ENCODE data around the gene MAP3K12.

DNA sequence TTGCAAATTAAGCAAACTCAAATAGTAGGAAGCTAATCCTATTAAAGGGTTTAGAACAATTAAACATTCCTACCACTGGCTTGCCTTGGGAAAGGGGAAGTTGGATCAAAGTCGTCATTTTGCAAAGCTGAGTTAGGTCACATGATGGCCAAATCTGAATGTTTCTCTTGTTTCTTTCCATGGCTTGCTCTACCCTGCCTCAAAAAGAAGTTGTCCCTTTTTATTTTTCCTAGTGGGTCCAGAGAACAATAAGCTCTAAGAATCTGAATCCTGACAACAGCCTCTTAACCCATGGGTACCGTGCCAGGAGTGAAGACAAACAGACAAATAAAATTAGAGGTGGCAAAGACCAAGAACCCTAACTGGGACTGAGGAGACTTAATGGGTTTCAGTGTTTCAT lies 34.2 kb upstream of the MAP3K12 start:
- TF ChIP-seq, protein P1, sequence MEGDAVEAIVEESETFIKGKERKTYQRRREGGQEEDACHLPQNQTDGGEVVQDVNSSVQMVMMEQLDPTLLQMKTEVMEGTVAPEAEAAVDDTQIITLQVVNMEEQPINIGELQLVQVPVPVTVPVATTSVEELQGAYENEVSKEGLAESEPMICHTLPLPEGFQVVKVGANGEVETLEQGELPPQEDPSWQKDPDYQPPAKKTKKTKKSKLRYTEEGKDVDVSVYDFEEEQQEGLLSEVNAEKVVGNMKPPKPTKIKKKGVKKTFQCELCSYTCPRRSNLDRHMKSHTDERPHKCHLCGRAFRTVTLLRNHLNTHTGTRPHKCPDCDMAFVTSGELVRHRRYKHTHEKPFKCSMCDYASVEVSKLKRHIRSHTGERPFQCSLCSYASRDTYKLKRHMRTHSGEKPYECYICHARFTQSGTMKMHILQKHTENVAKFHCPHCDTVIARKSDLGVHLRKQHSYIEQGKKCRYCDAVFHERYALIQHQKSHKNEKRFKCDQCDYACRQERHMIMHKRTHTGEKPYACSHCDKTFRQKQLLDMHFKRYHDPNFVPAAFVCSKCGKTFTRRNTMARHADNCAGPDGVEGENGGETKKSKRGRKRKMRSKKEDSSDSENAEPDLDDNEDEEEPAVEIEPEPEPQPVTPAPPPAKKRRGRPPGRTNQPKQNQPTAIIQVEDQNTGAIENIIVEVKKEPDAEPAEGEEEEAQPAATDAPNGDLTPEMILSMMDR (conservative IDR thresholded peaks at IDR 0.05; ENCODE audit: low read depth in 2 of 2), result no peak
- TF ChIP-seq NANOG (IDR thresholded peaks at IDR 0.05; ENCODE audit: borderline replicate concordance) (no peak), JUNB (IDR thresholded peaks at IDR 0.05; ENCODE audit: unreplicated experiment) (no peak), POLR2AphosphoS5 (IDR thresholded peaks at IDR 0.05; ENCODE audit: low read depth) (no peak), CREB1 (CRISPR knock-in tag; IDR thresholded peaks at IDR 0.05; ENCODE audit: low read depth) (no peak), EZH2phosphoT487 (IDR thresholded peaks at IDR 0.05; ENCODE audit: unreplicated experiment) (no peak), EZH2 (IDR thresholded peaks at IDR 0.05; ENCODE audit: low read depth, unreplicated experiment) (no peak), ZNF114 (CRISPR knock-in tag; IDR thresholded peaks at IDR 0.05) (no peak), STAT1 (IDR thresholded peaks at IDR 0.05; ENCODE audit: unreplicated experiment) (no peak), ZNF331 (CRISPR knock-in tag; IDR thresholded peaks at IDR 0.05; ENCODE audit: low read depth) (no peak)
- TF ChIP-seq, protein P2, sequence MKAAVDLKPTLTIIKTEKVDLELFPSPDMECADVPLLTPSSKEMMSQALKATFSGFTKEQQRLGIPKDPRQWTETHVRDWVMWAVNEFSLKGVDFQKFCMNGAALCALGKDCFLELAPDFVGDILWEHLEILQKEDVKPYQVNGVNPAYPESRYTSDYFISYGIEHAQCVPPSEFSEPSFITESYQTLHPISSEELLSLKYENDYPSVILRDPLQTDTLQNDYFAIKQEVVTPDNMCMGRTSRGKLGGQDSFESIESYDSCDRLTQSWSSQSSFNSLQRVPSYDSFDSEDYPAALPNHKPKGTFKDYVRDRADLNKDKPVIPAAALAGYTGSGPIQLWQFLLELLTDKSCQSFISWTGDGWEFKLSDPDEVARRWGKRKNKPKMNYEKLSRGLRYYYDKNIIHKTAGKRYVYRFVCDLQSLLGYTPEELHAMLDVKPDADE (IDR thresholded peaks at IDR 0.05), result no peak
- TF ChIP-seq, protein P3, sequence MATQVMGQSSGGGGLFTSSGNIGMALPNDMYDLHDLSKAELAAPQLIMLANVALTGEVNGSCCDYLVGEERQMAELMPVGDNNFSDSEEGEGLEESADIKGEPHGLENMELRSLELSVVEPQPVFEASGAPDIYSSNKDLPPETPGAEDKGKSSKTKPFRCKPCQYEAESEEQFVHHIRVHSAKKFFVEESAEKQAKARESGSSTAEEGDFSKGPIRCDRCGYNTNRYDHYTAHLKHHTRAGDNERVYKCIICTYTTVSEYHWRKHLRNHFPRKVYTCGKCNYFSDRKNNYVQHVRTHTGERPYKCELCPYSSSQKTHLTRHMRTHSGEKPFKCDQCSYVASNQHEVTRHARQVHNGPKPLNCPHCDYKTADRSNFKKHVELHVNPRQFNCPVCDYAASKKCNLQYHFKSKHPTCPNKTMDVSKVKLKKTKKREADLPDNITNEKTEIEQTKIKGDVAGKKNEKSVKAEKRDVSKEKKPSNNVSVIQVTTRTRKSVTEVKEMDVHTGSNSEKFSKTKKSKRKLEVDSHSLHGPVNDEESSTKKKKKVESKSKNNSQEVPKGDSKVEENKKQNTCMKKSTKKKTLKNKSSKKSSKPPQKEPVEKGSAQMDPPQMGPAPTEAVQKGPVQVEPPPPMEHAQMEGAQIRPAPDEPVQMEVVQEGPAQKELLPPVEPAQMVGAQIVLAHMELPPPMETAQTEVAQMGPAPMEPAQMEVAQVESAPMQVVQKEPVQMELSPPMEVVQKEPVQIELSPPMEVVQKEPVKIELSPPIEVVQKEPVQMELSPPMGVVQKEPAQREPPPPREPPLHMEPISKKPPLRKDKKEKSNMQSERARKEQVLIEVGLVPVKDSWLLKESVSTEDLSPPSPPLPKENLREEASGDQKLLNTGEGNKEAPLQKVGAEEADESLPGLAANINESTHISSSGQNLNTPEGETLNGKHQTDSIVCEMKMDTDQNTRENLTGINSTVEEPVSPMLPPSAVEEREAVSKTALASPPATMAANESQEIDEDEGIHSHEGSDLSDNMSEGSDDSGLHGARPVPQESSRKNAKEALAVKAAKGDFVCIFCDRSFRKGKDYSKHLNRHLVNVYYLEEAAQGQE (IDR thresholded peaks at IDR 0.05; ENCODE audit: unreplicated experiment), result no peak
- TF ChIP-seq, protein P4, sequence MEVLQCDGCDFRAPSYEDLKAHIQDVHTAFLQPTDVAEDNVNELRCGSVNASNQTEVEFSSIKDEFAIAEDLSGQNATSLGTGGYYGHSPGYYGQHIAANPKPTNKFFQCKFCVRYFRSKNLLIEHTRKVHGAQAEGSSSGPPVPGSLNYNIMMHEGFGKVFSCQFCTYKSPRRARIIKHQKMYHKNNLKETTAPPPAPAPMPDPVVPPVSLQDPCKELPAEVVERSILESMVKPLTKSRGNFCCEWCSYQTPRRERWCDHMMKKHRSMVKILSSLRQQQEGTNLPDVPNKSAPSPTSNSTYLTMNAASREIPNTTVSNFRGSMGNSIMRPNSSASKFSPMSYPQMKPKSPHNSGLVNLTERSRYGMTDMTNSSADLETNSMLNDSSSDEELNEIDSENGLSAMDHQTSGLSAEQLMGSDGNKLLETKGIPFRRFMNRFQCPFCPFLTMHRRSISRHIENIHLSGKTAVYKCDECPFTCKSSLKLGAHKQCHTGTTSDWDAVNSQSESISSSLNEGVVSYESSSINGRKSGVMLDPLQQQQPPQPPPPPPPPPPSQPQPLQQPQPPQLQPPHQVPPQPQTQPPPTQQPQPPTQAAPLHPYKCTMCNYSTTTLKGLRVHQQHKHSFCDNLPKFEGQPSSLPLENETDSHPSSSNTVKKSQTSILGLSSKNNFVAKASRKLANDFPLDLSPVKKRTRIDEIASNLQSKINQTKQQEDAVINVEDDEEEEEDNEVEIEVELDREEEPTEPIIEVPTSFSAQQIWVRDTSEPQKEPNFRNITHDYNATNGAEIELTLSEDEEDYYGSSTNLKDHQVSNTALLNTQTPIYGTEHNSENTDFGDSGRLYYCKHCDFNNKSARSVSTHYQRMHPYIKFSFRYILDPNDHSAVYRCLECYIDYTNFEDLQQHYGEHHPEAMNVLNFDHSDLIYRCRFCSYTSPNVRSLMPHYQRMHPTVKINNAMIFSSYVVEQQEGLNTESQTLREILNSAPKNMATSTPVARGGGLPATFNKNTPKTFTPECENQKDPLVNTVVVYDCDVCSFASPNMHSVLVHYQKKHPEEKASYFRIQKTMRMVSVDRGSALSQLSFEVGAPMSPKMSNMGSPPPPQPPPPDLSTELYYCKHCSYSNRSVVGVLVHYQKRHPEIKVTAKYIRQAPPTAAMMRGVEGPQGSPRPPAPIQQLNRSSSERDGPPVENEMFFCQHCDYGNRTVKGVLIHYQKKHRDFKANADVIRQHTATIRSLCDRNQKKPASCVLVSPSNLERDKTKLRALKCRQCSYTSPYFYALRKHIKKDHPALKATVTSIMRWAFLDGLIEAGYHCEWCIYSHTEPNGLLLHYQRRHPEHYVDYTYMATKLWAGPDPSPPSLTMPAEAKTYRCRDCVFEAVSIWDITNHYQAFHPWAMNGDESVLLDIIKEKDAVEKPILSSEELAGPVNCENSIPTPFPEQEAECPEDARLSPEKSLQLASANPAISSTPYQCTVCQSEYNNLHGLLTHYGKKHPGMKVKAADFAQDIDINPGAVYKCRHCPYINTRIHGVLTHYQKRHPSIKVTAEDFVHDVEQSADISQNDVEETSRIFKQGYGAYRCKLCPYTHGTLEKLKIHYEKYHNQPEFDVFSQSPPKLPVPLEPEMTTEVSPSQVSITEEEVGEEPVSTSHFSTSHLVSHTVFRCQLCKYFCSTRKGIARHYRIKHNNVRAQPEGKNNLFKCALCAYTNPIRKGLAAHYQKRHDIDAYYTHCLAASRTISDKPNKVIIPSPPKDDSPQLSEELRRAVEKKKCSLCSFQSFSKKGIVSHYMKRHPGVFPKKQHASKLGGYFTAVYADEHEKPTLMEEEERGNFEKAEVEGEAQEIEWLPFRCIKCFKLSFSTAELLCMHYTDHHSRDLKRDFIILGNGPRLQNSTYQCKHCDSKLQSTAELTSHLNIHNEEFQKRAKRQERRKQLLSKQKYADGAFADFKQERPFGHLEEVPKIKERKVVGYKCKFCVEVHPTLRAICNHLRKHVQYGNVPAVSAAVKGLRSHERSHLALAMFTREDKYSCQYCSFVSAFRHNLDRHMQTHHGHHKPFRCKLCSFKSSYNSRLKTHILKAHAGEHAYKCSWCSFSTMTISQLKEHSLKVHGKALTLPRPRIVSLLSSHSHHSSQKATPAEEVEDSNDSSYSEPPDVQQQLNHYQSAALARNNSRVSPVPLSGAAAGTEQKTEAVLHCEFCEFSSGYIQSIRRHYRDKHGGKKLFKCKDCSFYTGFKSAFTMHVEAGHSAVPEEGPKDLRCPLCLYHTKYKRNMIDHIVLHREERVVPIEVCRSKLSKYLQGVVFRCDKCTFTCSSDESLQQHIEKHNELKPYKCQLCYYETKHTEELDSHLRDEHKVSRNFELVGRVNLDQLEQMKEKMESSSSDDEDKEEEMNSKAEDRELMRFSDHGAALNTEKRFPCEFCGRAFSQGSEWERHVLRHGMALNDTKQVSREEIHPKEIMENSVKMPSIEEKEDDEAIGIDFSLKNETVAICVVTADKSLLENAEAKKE (CRISPR knock-in tag; IDR thresholded peaks at IDR 0.05), result no peak

Data from GM23338 (cell line).